ENCODE data around the gene LRRC56.
"Not testable (repeated sequence)": the region's sequence is repeated elsewhere in the genome, so short reads cannot be mapped to it uniquely, and the experiment has no call there.

LRRC56 gene

DNA sequence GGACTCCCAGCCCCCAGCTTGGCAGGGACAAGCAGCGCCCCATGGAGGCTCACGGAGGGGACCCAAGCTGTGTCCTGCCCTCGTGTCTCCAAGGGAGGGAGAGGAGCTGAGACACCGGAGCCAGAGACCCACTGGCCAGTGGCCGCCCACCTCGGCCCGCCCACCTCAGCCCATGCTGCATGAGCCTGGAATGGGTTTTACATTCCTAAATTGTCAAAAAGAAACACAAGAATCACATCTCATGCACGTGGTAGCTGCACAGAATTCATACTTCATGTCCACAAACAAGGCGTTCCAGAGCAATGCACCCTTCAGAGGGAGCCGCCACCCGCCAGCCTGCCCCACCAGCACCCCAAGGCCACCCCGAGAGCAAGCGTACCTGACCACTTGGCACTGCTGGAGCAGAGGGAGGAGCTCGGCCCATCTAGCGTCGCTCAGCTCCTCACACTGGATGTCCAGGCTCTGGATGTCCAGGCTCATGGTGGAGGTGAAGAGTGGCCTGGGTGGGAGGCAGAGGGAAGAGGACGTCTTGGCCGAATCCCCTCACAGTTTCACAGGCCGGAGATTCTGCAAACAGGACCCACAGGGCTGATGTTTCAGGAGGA lies 35.5 kb upstream of the LRRC56 start:
- DNase-seq (ENCODE audit: low read depth), result no peak

DNA sequence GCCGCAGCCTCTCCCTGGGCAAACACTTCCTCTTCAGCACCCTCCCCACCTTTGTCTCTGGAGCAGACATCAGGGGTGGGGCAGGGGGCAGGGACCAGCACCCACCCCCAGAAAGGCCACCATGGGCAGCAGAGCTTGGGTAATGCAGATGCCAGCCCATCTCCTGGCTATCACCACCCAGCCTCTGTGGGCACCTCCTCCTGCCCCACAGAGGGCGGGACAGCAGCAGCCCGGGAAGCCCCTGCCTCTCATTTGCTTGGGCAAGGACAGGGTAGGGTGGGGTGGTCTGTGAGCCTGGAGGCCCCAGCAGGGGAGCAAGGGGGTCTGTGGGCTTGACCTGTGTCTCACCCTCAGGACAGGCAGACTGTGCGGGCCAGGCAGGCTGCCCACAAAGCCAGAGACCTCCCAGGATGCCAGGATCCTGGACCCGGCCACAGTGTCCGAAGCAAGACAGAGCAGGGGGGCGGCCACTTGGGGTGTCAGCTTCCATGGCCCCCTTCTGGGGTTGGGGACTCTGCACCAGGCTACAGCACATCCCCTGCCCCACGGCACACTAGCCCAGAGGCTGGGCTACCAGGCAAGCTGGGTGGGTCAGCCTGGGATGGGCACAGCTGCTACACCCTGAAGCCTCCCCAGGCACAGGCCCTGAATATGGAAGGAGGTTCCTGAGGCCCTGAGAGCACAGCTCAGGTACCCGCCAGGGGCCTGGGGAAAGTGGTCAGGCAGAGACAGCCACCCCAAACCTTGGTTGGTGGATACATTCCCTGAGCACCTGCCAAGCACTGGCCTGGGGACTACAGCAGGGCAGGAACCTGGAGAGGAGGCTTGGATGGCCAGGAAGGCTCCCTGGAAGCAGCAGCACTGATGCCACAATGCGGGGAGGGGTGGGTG lies 34.8 kb upstream of the LRRC56 start:
- no peak for DNase-seq (ENCODE audit: low read depth)

DNA sequence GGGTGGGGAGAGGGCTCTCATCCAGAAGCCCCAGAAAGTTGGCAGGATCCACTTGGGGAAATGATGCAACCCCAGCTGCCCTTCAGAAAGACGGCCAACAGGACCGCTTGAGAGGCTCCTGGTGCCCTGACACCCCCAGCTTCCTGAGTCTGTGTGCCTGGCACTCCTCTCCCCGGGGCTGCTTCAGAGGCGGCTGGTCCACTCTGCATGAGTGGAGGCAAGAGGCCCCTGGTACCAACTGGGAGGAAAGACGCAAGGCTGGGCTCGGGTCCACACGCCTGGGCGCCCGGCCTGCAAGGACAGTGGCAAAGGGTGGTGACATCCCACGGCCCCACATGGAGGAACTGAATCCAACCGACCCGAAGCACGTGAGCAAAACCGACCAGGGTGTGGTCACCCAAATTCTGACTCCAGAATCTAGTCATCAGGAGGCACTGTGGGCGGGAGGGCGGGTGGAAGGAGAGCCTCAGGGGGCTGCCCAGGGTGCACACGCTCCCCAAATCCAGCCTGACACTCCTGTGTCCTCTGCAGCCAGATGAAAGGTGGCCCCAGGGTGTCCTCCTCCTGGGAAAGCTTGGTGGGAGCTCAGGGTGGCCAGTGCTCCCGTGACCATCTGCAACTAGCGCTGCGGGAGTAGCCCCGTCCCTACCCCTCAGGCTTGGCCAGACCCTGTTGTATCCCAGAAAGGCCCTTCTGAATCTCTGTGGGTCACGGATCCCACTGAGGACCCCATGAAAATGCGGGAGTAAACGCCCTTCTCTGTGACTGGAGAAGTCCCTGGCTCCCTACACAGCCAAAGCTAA lies 33.9 kb upstream of the LRRC56 start:
- no peak for DNase-seq (ENCODE audit: low read depth)

DNA sequence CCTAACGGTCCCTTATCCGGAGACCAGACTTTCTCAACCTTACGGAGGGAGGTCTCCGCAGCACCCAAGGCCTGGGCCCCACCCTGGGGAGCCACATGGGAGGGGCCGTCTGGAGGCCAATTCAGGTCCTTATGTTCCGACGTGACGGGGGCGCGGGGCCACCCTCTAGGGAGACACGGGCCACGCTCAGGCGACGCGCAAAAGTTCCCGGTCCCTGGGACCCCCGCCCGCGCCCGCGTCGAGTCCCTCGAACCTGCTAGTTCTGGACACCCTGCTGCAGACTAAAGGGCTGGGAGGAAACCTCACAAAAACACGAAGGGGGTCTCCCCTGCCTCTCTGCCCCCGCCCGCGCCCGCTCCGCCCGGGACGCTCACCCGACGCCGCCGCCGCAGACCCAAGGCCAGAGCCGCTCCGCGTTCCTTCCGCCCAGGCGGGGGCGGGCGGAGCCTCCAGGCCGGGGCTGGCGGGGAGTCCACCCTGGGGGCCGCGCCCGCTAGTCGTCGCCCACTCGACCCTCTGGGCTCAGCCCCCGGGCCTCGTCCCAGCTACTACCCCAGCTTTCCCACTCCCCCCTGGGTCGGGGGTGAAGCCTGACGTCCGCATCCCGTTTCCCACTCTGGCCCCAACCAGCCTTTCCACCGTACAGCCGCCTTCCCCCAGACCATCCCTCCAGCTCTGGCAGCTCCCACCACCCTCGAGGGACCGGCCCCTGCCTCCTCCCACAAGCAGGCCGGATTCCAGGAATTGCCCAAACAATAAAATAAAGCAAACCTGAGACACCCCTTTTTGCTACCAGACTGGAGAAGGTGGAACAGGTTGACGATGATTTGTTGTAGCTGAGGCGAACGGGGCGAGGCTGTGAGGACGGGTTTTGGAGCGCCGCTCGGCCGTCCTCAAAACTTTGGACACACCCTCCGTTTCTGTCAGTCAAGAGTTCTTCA lies 33.0 kb upstream of the LRRC56 start:
- DNase-seq (ENCODE audit: low read depth), result no peak

DNA sequence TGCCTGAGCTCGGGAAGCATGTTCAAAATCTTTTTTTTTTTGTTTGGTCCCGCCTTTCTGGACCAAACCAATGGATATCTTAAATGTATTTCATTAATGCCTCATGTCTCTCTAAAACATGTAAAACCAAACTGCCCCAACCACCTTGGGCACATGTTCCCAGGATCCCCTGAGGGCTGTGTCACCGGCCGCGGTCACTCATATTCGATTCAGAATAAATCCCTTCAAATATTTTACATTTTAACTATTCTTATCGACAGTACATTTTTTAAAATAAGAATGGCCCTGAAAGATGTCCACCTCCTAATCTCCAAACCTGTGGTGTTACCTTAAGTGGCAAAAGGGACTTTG lies 32.4 kb upstream of the LRRC56 start:
- no peak for DNase-seq (ENCODE audit: low read depth)

DNA sequence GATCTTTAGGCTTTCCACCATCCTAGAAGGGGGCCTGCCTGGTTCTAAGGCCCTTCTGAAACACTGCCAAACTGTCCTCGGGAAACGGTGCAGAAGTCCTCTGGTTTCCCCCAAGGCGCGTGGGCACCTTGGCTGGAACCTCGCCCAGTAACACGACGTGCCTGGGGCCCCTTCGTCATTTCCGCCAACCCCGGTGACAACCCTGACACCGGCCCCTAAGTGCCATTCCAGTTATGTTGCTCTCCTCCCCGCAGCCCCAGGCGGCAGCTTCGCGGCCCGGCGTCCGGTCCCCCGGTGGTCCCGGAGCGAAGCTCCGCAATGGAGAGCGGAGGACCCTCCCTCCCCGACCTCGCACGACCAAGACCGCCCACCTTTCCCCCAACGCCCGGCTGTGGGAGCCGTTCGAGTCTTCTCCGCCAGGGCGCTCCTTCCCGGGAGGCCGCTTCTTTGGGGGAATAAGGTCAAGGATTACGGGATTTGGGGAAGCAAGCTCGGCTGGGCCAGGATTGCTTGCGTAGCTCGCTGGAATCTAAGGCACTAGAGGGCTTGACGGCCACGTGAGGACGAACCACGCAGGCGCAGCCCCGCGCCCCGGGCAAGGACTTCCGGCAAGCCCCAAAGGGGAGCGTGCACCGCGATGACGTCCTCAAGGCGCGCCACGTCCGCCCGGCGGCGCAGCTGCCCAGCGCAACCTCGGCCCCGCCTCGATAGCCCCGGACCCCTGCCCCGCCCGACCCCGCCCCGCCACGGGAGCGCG lies 30.9 kb upstream of the LRRC56 start:
- peak; percentile 98 for DNase-seq (ENCODE audit: low read depth)

DNA sequence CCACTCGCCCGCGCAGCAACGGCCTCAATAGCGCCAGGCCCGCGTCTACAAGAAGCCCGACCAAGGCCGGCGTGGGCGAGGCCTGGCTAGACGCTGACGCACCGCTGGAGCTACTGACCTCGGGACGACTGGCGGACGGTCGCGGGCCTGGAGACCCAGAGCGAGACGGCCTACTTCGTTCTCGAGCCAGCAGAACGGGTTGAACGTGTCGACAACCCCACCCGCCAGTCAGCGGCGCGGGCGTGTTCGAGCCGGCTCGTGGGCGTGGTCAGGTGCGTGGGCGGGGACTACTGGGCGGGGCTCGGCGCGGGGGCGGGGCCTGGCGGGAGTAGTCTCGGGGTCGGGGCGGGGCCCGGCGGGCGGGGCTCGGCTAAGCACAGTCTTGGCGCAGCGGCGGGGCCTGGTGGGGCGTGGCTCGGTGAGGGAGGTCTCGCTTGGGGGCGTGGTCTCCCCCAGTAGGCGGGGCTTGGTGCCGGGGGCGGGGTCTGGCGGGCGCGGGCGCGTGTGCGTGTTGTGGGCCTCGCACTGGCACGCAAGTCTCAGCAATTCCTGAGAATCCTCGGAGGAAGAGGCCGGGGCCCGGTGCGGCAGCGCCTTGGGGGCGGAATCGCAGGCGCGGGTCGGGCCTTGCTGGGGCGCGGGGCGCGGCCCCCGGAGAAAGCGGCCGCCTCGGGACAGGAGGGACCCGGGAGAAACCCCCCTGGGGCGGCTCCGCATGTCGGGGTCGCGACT lies 30.2 kb upstream of the LRRC56 start, which contains the start of gene RNH1:
Gene RNH1 (minus strand): TSS at position 248 of the 732 bp plus-strand sequence. CDS start 5,080 bp downstream, outside the sequence.
- DNase-seq (ENCODE audit: low read depth), result peak; percentile 100

DNA sequence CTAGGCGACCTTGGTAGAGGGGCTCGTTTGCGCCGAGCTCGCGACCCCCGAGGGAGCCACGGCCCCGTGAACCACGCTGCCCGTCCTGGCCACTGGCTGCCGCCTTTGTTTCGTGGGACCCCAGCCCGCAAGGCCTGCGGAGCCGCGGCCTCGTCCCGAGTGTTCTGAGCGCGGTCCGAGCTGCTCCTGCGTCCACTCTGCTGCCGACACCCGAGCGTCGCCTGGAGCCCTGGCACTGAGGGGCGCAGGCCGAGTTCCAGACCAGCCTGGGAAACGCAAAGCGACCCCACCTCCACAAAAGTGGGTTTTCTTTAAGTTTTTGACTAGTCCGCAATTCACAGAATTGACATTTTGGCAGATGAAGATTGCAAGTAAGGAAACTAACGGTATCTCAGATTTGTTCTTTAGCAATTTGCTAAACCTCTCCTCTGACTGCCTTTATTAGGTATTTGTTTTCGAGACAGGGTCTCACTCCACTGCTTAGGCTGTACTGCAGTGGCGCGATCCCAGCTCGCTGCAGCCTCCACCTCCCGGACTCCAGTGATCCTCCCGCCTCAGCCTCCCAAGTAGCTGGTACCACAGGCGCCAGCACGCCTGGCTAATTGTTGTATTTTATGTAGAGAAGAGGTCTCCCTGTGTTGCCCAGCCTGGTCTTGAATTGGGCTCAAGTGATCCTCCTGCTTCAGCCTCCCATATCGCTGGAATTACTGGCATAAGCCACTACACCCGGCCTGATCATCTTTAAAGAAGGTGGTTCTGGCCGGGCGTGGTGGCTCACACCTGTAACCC lies 29.4 kb upstream of the LRRC56 start:
- DNase-seq (ENCODE audit: low read depth), result no peak

DNA sequence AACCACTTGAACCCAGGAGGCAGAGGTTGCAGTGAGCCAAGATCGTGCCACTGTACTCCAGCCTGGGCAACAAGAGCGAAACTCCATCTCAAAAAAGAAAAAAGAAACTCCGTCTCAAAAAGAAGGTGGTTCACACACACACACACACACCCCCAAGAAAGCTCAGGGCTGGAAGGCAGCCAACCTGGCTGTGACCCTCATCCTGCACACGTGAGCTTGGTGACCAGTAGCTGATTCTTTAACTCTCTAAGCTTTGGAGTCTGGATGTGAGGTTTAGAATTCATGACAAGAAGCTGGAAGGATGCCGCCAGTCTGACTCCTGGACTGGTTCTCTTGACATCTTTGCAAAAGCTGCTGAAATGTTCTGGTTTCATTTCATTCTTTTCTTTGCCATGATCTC lies 28.4 kb upstream of the LRRC56 start:
- no peak for DNase-seq (ENCODE audit: low read depth)

DNA sequence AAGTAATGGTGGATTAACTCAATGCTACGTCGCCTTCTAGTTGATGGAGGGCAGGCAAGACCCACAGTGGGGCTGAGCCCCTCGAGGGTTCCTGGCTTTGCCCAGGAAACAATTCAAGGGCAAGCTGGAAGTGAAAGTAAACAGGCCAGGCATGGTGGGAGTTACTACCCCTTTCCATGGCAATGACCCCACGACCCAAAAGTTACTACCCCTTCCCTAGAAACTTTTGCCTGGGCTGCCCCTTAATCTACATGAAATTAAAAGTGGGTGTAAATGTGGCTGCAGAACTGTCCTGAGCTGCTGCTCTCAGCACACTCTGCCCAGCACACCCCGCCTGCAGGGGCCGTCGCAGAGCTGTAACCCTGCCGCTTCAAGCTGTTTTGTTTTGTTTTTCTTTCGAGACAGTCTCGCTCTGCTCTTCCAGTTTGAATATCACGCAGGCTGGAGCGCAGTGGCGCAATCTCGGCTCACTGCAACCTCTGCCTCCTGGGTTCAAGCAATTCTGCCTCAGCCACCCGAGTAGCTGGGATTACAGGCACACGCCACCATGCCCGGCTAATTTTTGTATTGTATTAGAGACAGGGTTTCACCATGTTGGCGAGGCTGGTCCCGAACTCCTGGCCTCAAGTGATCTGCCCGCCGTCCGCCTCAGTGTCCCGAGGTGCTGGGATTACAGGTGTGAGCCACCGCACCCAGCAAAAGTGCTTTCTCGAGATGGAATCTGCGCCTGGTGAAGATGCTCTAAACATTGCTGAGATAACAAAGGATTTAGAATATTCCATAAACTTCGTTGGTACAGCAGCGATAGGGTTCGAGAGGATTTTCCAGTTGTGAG lies 24.3 kb upstream of the LRRC56 start:
- DNase-seq (ENCODE audit: low read depth), result no peak

DNA sequence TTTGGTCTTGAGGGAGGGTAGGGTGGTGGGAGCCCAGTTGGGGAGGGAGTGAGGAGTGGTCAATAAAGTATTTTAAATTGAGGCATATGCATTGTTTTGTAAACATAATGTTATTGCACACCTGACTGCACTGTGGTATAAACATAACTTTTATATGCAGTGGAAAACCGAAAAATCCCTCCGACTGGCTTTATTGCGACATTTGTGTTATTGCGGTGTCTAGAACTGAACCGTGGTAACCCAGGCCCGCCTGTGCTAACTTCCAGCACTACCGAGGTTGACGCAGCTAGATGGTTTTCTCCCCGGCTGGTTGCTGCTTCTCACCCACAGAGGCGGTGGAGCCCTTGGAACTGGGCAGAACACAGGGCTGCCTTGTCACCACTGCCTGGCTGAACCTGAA lies 22.7 kb upstream of the LRRC56 start:
- no peak for DNase-seq (ENCODE audit: low read depth)

DNA sequence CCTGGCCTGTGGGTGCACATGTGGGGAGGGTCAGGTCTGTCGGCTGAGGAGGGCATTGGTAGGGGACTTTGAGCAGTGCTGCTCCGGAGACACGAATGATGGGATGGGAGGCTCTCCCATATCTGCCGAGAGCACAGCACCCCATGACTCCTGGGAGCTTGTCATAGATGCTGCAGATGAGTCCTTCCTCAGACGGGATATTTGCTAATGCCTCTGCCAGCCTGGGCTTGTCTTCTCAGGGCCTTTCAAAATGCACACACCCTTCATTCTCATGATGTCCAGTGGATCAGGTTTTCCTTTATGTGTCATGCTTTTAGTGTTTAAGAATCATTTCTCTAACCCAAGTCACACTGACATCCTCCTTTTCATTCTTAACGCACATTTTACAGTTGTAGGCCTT lies 22.2 kb upstream of the LRRC56 start:
- no peak for DNase-seq (ENCODE audit: low read depth)

DNA sequence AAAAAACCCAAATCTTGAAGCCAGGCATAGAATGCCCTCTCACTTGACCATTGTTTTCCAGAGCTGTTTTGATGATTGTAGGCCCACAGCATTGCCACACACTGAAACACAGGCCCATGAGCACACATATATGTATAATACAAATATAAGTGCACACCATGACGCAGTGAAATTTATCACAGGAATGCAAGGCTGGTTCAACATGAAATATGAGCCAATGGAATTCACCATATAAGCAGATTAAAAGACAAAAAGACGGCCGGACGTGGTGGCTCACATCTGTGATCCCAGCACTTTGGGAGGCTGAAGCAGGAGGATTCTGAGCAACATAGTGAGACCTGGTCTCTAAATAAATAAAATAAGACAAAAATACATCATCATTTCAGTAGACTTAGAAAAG lies 20.9 kb upstream of the LRRC56 start:
- DNase-seq (ENCODE audit: low read depth), result no peak

DNA sequence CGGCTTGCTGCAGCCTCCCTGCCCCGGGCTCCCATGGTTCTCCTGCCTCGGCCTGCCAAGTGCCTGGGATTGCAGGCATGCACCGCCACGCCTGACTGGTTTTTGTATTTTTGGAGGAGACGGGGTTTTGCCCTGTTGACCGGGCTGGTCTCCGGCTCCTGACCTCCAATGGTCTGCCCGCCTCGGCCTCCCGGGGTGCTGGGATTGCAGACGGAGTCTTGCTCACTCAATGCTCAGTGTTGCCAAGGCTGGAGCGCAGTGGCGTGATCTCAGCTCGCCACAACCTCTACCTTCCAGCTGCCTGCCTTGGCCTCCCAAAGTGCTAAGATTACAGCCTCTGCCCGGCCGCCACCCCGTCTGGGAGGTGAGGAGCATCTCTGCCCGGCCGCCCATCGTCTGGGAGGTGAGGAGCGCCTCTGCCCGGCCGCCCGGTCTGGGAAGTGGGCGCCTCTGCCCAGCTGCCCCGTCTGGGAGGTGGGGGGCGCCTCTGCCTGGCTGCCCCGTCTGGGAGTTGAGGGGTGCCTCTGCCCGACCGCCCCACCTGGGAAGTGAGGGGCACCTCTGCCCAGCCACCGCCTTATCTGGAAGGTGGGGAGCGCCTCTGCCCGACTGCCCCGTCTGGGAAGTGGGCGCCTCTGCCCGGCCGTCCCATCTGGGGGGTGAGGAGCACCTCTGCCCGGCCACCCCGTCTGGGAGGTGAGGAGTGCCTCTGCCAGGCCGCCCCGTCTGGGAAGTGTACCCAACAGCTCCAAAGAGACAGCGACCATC lies 20.2 kb upstream of the LRRC56 start:
- DNase-seq (ENCODE audit: low read depth), result not testable (repeated sequence)

DNA sequence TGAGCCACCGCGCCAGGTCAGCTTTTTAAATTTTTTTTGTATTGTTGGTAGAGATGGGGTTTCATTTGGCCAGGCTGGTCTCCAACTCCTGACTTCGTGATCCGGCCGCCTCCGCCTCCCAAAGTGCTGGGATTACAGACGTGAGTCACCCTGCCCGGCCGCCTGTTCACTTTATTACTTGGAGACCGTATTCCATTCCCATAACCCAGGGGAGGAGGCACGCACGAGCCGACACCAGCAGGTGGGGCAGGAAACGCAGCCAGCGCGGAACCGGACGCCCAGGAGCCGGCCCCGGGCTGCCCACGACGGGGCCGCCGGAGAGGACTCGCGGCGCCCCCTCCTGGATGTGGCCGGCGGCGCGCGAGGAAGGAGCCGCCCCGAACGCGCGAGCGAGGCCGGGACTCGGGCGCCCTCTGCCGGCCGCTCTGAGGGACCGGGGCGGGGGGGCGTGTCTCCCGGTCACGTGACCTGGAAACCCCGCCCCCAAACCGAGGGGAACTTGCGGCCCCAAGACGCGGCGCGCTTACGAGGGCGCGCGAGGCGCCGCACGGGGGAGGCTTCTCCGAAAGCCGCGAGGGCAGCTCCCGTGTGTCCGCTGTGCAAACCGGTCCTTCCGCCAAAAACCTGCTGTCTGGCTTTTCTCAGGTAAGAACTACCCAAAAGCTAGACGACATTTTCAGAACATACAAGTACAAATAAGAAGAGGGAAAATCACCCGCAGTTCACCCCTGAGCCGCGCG lies 18.7 kb upstream of the LRRC56 start:
- peak; percentile 90 for DNase-seq (ENCODE audit: low read depth)

DNA sequence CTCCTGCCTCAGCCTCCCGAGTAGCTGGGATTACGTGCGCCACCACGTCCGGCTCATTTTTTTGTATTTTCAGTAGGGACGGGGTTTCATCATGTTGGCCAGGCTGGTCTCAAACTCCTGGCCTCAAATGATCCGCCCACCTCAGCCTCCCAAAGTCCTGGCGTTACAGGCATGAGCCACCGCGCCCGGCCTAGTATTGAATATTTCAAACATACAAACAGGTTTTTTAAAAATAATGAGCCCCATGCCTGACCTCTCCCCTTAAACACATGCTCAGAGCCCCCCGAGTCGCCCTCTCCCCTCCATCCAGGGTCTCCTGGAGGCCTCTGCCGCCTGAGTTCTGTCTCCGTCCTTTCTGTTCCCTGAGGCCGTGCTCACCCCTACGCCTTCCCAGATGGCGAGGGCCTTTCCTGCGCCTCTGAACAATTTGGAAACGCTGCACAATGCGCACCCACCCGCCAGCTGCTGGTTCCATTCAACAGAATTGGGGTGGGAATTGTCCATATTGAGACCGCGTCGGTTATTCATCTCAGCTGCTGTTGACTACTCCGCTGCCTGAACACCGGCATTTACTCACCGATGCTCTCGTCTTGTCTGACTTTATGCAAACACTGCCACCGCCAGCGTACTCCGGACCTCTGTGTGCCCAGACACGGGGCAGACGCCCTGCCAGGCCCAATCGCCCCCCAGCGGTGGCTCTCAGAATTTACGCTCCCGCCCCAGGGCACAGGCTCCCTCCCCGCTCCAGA lies 16.7 kb upstream of the LRRC56 start:
- no peak for DNase-seq (ENCODE audit: low read depth)
